HL-60 (cell line): ENCODE data around the gene NETO1.

Experiments
- GABPA ChIP-seq: IDR thresholded peaks from 2 replicates; pipeline ENCODE4 v1.6.1; 2012; ENCODE audit warnings: low read depth
- TF ChIP-seq, protein P1 (sequence below): IDR thresholded peaks from one replicate; pipeline ENCODE4 v1.5.1; 2011; ENCODE audit warnings: low read length, control low read depth, inconsistent platforms; ENCODE audit not compliant: insufficient read depth

DNA sequence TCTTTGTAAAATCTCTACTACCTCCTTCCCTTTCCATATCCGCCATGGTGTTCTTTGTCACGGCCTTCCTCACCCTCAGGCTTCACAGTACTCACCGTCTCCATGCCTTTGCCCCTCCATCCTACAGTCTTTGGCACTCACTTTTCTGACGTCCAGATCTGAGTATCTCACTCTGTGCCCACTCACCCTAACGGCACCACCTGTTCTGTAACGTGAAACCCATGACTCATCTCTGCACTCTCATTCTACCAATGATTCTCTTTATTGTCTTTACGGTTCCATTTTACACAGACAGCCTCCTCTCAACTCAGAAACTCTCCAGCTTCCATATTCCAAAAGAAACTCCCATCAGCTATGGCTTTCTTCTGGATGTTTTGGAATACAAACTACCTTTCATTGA lies 56.7 kb downstream of the NETO1 start:
- TF ChIP-seq, protein P1, sequence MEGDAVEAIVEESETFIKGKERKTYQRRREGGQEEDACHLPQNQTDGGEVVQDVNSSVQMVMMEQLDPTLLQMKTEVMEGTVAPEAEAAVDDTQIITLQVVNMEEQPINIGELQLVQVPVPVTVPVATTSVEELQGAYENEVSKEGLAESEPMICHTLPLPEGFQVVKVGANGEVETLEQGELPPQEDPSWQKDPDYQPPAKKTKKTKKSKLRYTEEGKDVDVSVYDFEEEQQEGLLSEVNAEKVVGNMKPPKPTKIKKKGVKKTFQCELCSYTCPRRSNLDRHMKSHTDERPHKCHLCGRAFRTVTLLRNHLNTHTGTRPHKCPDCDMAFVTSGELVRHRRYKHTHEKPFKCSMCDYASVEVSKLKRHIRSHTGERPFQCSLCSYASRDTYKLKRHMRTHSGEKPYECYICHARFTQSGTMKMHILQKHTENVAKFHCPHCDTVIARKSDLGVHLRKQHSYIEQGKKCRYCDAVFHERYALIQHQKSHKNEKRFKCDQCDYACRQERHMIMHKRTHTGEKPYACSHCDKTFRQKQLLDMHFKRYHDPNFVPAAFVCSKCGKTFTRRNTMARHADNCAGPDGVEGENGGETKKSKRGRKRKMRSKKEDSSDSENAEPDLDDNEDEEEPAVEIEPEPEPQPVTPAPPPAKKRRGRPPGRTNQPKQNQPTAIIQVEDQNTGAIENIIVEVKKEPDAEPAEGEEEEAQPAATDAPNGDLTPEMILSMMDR: no peak
- TF ChIP-seq GABPA: no peak
